Smooth muscle cell (in vitro differentiated cells): ENCODE measurements around the gene SOX10. TPM values are rescaled to one million over a fixed set of nuclear protein-coding genes. Genes with fewer than 3 reads are reported as not detected.
"Not testable (repeated sequence)": the region's sequence is repeated elsewhere in the genome, so short reads cannot be mapped to it uniquely, and the experiment has no call there.

ENCODE experiments used
- DNase-seq: peaks from one replicate; lab custom pipeline; 2025; ENCODE audit not compliant: unreplicated experiment; lab: John Stamatoyannopoulos, UW
- H2AFZ ChIP-seq: fragments of 200-600 bp; sonication (generic); 2 replicates; pipeline ENCODE4 v1.6.0; 2016; ENCODE audit warnings: antibody characterized with exemption, low read depth, mild to moderate bottlenecking
- H3F3A ChIP-seq: fragments of 200-600 bp; sonication (generic); 2 replicates; pipeline ENCODE4 v1.6.0; 2017; ENCODE audit warnings: antibody characterized with exemption, low read depth
- H3K27ac ChIP-seq: fragments of 200-600 bp; sonication (generic); 2 replicates; pipeline ENCODE4 v1.5.1; 2016; ENCODE audit warnings: low read depth, mild to moderate bottlenecking
- H3K27me3 ChIP-seq: fragments of 200-600 bp; sonication (generic); 2 replicates; pipeline ENCODE4 v1.6.1; 2016; ENCODE audit warnings: low read depth, mild to moderate bottlenecking
- H3K36me3 ChIP-seq: fragments of 200-600 bp; sonication (generic); 2 replicates; pipeline ENCODE4 v1.5.1; 2016; ENCODE audit warnings: low read depth
- H3K4me1 ChIP-seq: fragments of 200-600 bp; sonication (generic); 2 replicates; pipeline ENCODE4 v1.5.1; 2016; ENCODE audit warnings: low read depth
- H3K4me2 ChIP-seq: fragments of 200-600 bp; sonication (generic); 2 replicates; pipeline ENCODE4 v1.6.0; 2016; ENCODE audit warnings: mild to moderate bottlenecking
- H3K4me3 ChIP-seq: fragments of 200-600 bp; sonication (generic); 2 replicates; pipeline ENCODE4 v1.5.1; 2016; ENCODE audit warnings: mild to moderate bottlenecking
- H3K79me2 ChIP-seq: fragments of 200-600 bp; sonication (generic); 2 replicates; pipeline ENCODE4 v1.6.0; 2016; ENCODE audit warnings: low read depth, mild to moderate bottlenecking
- H3K9ac ChIP-seq: fragments of 200-600 bp; sonication (generic); 2 replicates; pipeline ENCODE4 v1.6.0; 2016; ENCODE audit warnings: low read depth
- H3K9me3 ChIP-seq: fragments of 200-600 bp; sonication (generic); replicated peaks from 2 replicates; pipeline ENCODE4 v1.5.1; 2016; ENCODE audit warnings: low read depth
- H4K20me1 ChIP-seq: fragments of 200-600 bp; sonication (generic); 2 replicates; pipeline ENCODE4 v1.6.0; 2016; ENCODE audit warnings: low read depth
- CTCF ChIP-seq: fragments of 200-600 bp; sonication (generic); IDR thresholded peaks from 2 replicates; pipeline ENCODE4 v1.5.1; 2017; ENCODE audit warnings: borderline replicate concordance, mild to moderate bottlenecking, antibody characterized with exemption; ENCODE audit not compliant: insufficient read depth, poor library complexity, severe bottlenecking
- WGBS: methylation state at CpG from one replicate; pipeline ENCODE4 v1.1.7; 2016; ENCODE audit warnings: low lambda C conversion rate; 5-methylcytosine and 5-hydroxymethylcytosine counted together
- polyA plus RNA-seq: library from polyadenylated mRNA; unstranded; fragments of >200 nt; fragmentation: Nextera tagmentation; extraction: Ambion mirVana; gene quantifications from 2 replicates; pipeline ENCODE4 v1.2.1, GENCODE V29; 2016
- total RNA-seq: library from RNA; depleted of rRNA; stranded (reverse); fragments of >200 nt; gene quantifications from 2 replicates; pipeline ENCODE4 v1.2.3, GENCODE V29; 2014

Gene SOX10
- total and polyA plus RNA-seq, 2 experiments from 2014 or later: not detected

GRCh38 chr22:37961062-37961461 is 23.3 kb downstream of the SOX10 start:
- no peak overlapping the region for H3K27ac ChIP-seq
- DNase-seq: no peak
- H3K4me1 ChIP-seq: no peaks in the 10 kb centered on the region
- no peak overlapping the region for H3K4me2 ChIP-seq
- peaks cover 8% of the 10 kb centered on the region for H4K20me1 ChIP-seq
- H3K4me3 ChIP-seq: no peak overlapping the region
- 95% methylated on average over 4 of the region's 4 CpGs for WGBS
- no peak overlapping the region for H3K9ac ChIP-seq
- H2AFZ ChIP-seq: no peak overlapping the region
- H3K79me2 ChIP-seq: no peaks in the 10 kb centered on the region
- TF ChIP-seq CTCF: no peak
- H3K27me3 ChIP-seq: no peaks in the 10 kb centered on the region
- H3K36me3 ChIP-seq: no peaks in the 10 kb centered on the region
- H3K9me3 ChIP-seq: no peaks in the 10 kb centered on the region
- H3F3A ChIP-seq: peaks cover 3% of the 10 kb centered on the region

GRCh38 chr22:37959231-37959825 is 25.0 kb downstream of the SOX10 start:
- H3K4me3 ChIP-seq: no peak overlapping the region
- no peak overlapping the region for H3K27ac ChIP-seq
- peaks cover 3% of the 10 kb centered on the region for H3F3A ChIP-seq
- H3K79me2 ChIP-seq: peaks cover 15% of the 10 kb centered on the region
- no peaks in the 10 kb centered on the region for H3K27me3 ChIP-seq
- peaks cover 5% of the 10 kb centered on the region for H3K4me1 ChIP-seq
- no peak overlapping the region for H3K4me2 ChIP-seq
- H3K9me3 ChIP-seq: no peaks in the 10 kb centered on the region
- H4K20me1 ChIP-seq: no peaks in the 10 kb centered on the region
- no peak overlapping the region for H3K9ac ChIP-seq
- DNase-seq: no peak
- 94% methylated on average over 14 of the region's 18 CpGs for WGBS
- H3K36me3 ChIP-seq: no peaks in the 10 kb centered on the region
- TF ChIP-seq CTCF: no peak
- H2AFZ ChIP-seq: no peak overlapping the region

- DNase-seq: no peak
- Histone ChIP-seq H3K9ac (no peak overlapping the region), H3K27ac (no peak overlapping the region), H2AFZ (no peak overlapping the region), H3K4me2 (no peak overlapping the region), H3F3A (no peaks in the 10 kb centered on the region), H3K36me3 (no peaks in the 10 kb centered on the region), H3K9me3 (no peaks in the 10 kb centered on the region), H3K4me3 (no peak overlapping the region), H4K20me1 (no peaks in the 10 kb centered on the region), H3K27me3 (no peaks in the 10 kb centered on the region), H3K4me1 (peaks cover 9% of the 10 kb centered on the region), H3K79me2 (peaks cover 24% of the 10 kb centered on the region)
- TF ChIP-seq CTCF: no peak
- WGBS: 83% methylated on average over 4 of the region's 4 CpGs
These were observed 27.1 kb downstream of the SOX10 start for GRCh38 chr22:37957232-37957631.

- H3K36me3 ChIP-seq, H4K20me1 ChIP-seq, H3K9me3 ChIP-seq, H2AFZ ChIP-seq, H3K27me3 ChIP-seq, DNase-seq, H3K27ac ChIP-seq, H3K4me3 ChIP-seq, H3K4me2 ChIP-seq, H3K4me1 ChIP-seq, H3K9ac ChIP-seq, H3F3A ChIP-seq: not testable (repeated sequence)
- H3K79me2 ChIP-seq: peaks cover 24% of the 10 kb centered on the region
- 91% methylated on average over 15 of the region's 15 CpGs for WGBS
These were observed 28.4 kb downstream of the SOX10 start for GRCh38 chr22:37955825-37956397.
